Measurements from ENCODE around the gene DNM1. TPM values are rescaled to one million over a fixed set of nuclear protein-coding genes. Genes with fewer than 3 reads are reported as not detected.

The DNM1 gene
- total RNA-seq, 1 experiment from 2014 or later = 3.9 TPM

DNA sequence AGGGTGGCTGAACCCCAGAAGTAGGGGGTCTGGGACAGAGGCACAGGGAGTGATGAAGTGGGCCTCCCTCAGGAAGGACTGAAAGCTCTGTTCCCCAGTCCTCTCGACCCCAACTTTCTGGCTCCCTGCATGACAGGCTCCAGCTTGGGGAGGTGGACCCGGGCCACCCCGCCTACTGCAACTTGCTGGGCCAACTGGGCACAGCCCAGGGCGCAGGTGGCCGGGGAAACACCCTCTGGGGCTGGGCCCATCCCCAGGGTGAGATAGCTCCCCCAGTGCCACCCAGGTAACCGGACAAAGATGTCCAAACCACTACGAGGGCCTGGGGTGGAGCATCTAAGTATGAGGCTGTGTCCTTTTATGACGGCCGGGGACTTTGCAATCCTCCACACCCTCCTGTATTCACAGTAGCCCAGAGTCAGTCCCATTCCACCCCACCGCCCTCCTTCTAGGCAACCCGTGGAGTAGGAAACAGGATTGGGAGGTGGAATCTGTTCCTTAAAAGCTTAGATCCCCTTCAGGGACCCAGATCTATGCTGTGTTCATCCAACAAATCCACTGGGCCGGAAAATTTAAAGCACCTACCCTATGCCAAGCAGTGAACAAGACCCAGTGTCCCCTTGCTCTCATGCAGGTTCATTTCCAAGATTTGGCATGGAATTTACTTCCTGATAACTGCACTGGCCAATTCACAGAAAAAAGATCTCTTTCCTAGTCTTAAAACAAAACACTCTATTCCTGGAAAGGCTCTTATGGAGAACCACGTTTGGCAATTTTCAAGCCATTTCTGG, 19.9 kb downstream of the DNM1 start:
- CTCF ChIA-PET = no interaction called here

DNA sequence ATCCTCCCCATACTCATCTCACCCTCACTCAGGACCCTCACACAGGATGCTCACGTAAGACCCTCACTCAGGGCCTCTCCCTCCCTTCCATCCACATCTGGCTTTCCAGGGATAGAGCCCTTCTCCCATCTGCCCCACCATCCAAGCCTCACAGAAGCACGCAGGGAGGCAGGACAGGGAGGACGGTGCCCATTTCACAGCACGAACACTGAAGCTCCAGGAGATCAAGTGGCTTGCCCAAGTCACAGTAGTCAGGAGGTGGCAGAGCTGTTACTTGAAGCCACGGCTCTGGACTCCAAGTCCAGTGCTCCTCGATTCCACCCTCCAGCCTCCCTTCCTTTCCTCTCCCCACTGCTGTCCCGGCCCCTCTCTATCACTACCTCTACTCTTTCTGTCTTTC, 21.7 kb downstream of the DNM1 start:
- Histone ChIP-seq H3K36me3 (ENCODE audit: control insufficient read depth, insufficient read depth, low read length) (no peaks in the 10 kb centered on the region), H3K4me3 (ENCODE audit: low read depth, low read length) (no peak overlapping the region), H3K27me3 (replicated peaks; ENCODE audit: control insufficient read depth, insufficient read depth, low read length) (no peaks in the 10 kb centered on the region), H3K4me1 (no peaks in the 10 kb centered on the region), H3K9me3 (no peaks in the 10 kb centered on the region)
- BruUV-seq (replicated peaks) = no TSS peak
- no peak overlapping the region for H3K27ac Mint-ChIP-seq (ENCODE audit: unreplicated experiment)
- intact Hi-C loops (cut with micrococcal nuclease; ENCODE audit: unreplicated experiment) = no loop called here
- ChIA-PET CTCF (interaction anchor here (0.6 kb wide), 1 partner anchor 77 kb away, joined by 6 read pairs; no protein-coding TSS in a partner anchor), POLR2A (no interaction called here)
- H3K27me3 Mint-ChIP-seq (ENCODE audit: insufficient read depth, unreplicated experiment) = peaks cover 3% of the 10 kb centered on the region
- no peak overlapping the region for H3K4me3 Mint-ChIP-seq (ENCODE audit: unreplicated experiment)
- no peaks in the 10 kb centered on the region for H3K9me3 Mint-ChIP-seq (ENCODE audit: unreplicated experiment)
- peaks cover 5% of the 10 kb centered on the region for H3K36me3 Mint-ChIP-seq (ENCODE audit: insufficient read depth, unreplicated experiment)
- no peaks in the 10 kb centered on the region for H3K4me1 Mint-ChIP-seq (ENCODE audit: low read depth, unreplicated experiment)
- TF ChIP-seq, protein P1, sequence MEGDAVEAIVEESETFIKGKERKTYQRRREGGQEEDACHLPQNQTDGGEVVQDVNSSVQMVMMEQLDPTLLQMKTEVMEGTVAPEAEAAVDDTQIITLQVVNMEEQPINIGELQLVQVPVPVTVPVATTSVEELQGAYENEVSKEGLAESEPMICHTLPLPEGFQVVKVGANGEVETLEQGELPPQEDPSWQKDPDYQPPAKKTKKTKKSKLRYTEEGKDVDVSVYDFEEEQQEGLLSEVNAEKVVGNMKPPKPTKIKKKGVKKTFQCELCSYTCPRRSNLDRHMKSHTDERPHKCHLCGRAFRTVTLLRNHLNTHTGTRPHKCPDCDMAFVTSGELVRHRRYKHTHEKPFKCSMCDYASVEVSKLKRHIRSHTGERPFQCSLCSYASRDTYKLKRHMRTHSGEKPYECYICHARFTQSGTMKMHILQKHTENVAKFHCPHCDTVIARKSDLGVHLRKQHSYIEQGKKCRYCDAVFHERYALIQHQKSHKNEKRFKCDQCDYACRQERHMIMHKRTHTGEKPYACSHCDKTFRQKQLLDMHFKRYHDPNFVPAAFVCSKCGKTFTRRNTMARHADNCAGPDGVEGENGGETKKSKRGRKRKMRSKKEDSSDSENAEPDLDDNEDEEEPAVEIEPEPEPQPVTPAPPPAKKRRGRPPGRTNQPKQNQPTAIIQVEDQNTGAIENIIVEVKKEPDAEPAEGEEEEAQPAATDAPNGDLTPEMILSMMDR (IDR thresholded peaks at IDR 0.05; ENCODE audit: insufficient read depth in 1 of 2, low read depth in 1 of 2, low read length in 1 of 2, severe bottlenecking in 1 of 2, unreplicated experiment in 1 of 2) = no peak
- no peak for DNase-seq

More for the DNA sequence above, 19.9 kb downstream of the DNM1 start:
- Mint-ChIP-seq H3K36me3 (ENCODE audit: insufficient read depth, unreplicated experiment) (peaks cover 12% of the 10 kb centered on the region), H3K27me3 (ENCODE audit: insufficient read depth, unreplicated experiment) (peaks cover 3% of the 10 kb centered on the region), H3K4me1 (ENCODE audit: low read depth, unreplicated experiment) (peaks cover 10% of the 10 kb centered on the region), H3K27ac (ENCODE audit: unreplicated experiment) (no peak overlapping the region), H3K4me3 (ENCODE audit: unreplicated experiment) (no peak overlapping the region), H3K9me3 (ENCODE audit: unreplicated experiment) (no peaks in the 10 kb centered on the region)
- Histone ChIP-seq H3K4me1 (peaks cover 5% of the 10 kb centered on the region), H3K36me3 (ENCODE audit: control insufficient read depth, insufficient read depth, low read length) (no peaks in the 10 kb centered on the region), H3K4me3 (ENCODE audit: low read depth, low read length) (no peak overlapping the region), H3K27me3 (replicated peaks; ENCODE audit: control insufficient read depth, insufficient read depth, low read length) (no peaks in the 10 kb centered on the region), H3K9me3 (no peaks in the 10 kb centered on the region)
- intact Hi-C loops (cut with micrococcal nuclease; ENCODE audit: unreplicated experiment) = no loop called here
- POLR2A ChIA-PET = no interaction called here
- BruUV-seq (replicated peaks) = no TSS peak
- no peak for DNase-seq
- TF ChIP-seq, protein P1 (IDR thresholded peaks at IDR 0.05; ENCODE audit: insufficient read depth in 1 of 2, low read depth in 1 of 2, low read length in 1 of 2, severe bottlenecking in 1 of 2, unreplicated experiment in 1 of 2) = no peak

DNA sequence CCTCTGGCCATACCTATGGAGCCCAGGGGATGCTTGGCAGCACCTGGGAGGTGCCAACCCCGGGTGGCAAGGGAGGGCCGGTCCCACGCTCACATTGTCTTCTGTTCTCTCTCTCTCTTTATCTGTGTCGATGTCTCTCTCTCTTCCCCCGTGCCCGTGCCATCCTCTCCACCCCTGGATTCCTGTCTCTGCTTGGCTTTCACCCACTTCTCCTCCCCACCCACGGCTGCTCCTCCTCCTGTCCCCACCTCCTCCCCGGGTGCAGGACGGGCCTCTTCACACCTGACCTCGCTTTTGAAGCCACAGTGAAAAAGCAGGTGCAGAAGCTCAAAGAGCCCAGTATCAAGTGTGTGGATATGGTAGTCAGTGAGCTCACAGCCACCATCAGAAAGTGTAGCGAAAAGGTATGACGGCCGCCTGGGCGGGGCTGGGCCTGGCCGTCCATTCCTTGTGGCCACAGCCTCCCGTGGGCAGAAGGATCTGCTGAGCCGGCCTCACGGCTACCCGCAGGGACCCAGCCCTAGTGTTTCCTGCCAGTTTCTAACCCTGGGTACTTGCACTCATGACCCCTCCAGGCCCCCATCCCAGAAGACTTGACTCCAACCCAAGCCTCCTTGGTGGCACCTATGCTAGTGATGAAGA, 22.7 kb downstream of the DNM1 start:
- Histone ChIP-seq H3K4me3 (ENCODE audit: low read depth, low read length) (no peak overlapping the region), H3K9me3 (no peaks in the 10 kb centered on the region), H3K27me3 (replicated peaks; ENCODE audit: control insufficient read depth, insufficient read depth, low read length) (no peaks in the 10 kb centered on the region), H3K36me3 (ENCODE audit: control insufficient read depth, insufficient read depth, low read length) (no peaks in the 10 kb centered on the region), H3K4me1 (no peaks in the 10 kb centered on the region)
- H3K27me3 Mint-ChIP-seq (ENCODE audit: insufficient read depth, unreplicated experiment) = peaks cover 1% of the 10 kb centered on the region
- intact Hi-C loops (cut with micrococcal nuclease; ENCODE audit: unreplicated experiment) = no loop called here
- BruUV-seq (replicated peaks) = no TSS peak
- ChIA-PET CTCF (interaction anchor here (0.6 kb wide), 2 partner anchors 25 to 78 kb away, joined by 6 read pairs; no protein-coding TSS in a partner anchor), POLR2A (no interaction called here)
- TF ChIP-seq, protein P1 (IDR thresholded peaks at IDR 0.05; ENCODE audit: insufficient read depth in 1 of 2, low read depth in 1 of 2, low read length in 1 of 2, severe bottlenecking in 1 of 2, unreplicated experiment in 1 of 2) = no peak
- H3K4me3 Mint-ChIP-seq (ENCODE audit: unreplicated experiment) = no peak overlapping the region
- peaks cover 5% of the 10 kb centered on the region for H3K36me3 Mint-ChIP-seq (ENCODE audit: insufficient read depth, unreplicated experiment)
- no peaks in the 10 kb centered on the region for H3K9me3 Mint-ChIP-seq (ENCODE audit: unreplicated experiment)
- DNase-seq = no peak
- no peak overlapping the region for H3K27ac Mint-ChIP-seq (ENCODE audit: unreplicated experiment)
- H3K4me1 Mint-ChIP-seq (ENCODE audit: low read depth, unreplicated experiment) = no peaks in the 10 kb centered on the region

Data from Caco-2 (cell line).